Thyroid gland (tissue), 4 donors: Measurements from ENCODE around the gene PTEN. TPM values are rescaled to one million over a fixed set of nuclear protein-coding genes. Genes with fewer than 3 reads are reported as not detected.

Experiments used
- DNase-seq, 2 donors: peaks; one replicate each; pipeline ENCODE4 v3.0.0-alpha.2; 2019
- H3K27ac ChIP-seq, 3 donors: fragments of 200-600 bp; sonication (generic); 1 replicate in 2 of 3; 2 replicates in 1 of 3; pipeline ENCODE4 v1.5.1; 2016 to 2019; ENCODE audit warnings: mild to moderate bottlenecking in 1 of 3, moderate library complexity in 1 of 3
- H3K27me3 ChIP-seq: fragments of 200-600 bp; sonication (generic); one replicate; pipeline ENCODE4 v1.5.1; 2019
- H3K36me3 ChIP-seq, 2 donors: fragments of 200-600 bp; sonication (generic); one replicate each; pipeline ENCODE4 v1.5.1; 2016 to 2019
- H3K4me1 ChIP-seq, 2 donors: fragments of 200-600 bp; sonication (generic); one replicate each; pipeline ENCODE4 v1.5.1; 2017 to 2019
- H3K4me3 ChIP-seq, 3 donors: fragments of 200-600 bp; sonication (generic); replicated peaks in 1 of 3; 1 replicate in 2 of 3; 2 replicates in 1 of 3; pipeline ENCODE4 v1.5.1; 2016; ENCODE audit warnings: mild to moderate bottlenecking in 1 of 3
- H3K9me3 ChIP-seq: fragments of 200-600 bp; sonication (generic); one replicate; pipeline ENCODE4 v1.5.1; 2017
- CTCF ChIP-seq, 6 experiments: fragments of 200-600 bp in 3 of 6; fragments of 450-650 bp in 3 of 6; sonication (generic) in 3 of 6; IDR thresholded peaks; one replicate each; pipeline ENCODE4 v1.5.1; 2016 to 2019; ENCODE audit warnings: antibody characterized with exemption in 6 of 6, mild to moderate bottlenecking in 2 of 6, inconsistent platforms in 1 of 6, moderate library complexity in 1 of 6
- POLR2A ChIP-seq, 2 donors: fragments of 450-650 bp; IDR thresholded peaks; one replicate each; pipeline ENCODE4 v1.6.1; 2017; ENCODE audit warnings: antibody characterized with exemption in 2 of 2, mild to moderate bottlenecking in 2 of 2, moderate library complexity in 1 of 2
- WGBS, 2 donors: methylation state at CpG; one replicate each; pipeline ENCODE4 v1.1.5; 2017; 5-methylcytosine and 5-hydroxymethylcytosine counted together
- intact Hi-C: fragments of 100-400 bp; cut with DNase I; formaldehyde crosslinking; loops from one replicate; pipeline ENCODE4 v1.15.1; 2023
- total RNA-seq, 4 donors: library from RNA; depleted of rRNA; stranded (reverse); fragments of >200 nt; gene quantifications; one replicate each; pipeline ENCODE4 v1.2.3, GENCODE V29; 2016

The PTEN gene
- total RNA-seq, 4 donors from 2014 or later, result 112 to 183 (median 150) TPM

GRCh38 chr10:87978166-87978565 is 114.7 kb downstream of the PTEN start:
- no peaks in the 10 kb centered on the region for H3K27me3 ChIP-seq
- H3K4me1 ChIP-seq, result peaks cover 0 to 6% of the 10 kb centered on the region in 2 donors
- intact Hi-C loops, result no loop called here
- no peak overlapping the region for H3K27ac ChIP-seq
- H3K36me3 ChIP-seq, result no peaks in the 10 kb centered on the region
- DNase-seq, result no peak
- TF ChIP-seq CTCF (IDR thresholded peaks at IDR 0.05) (no peak), POLR2A (IDR thresholded peaks at IDR 0.05) (no peak)
- WGBS, 2 donors, result 91 to 92% methylated on average over 2 of the region's 2 CpGs
- H3K4me3 ChIP-seq, result no peak overlapping the region
- H3K9me3 ChIP-seq, result no peaks in the 10 kb centered on the region

GRCh38 chr10:87979847-87980246 is 116.4 kb downstream of the PTEN start:
- intact Hi-C loops, result no loop called here
- no peak for DNase-seq
- Histone ChIP-seq H3K4me1 (peaks cover 0 to 6% of the 10 kb centered on the region in 2 donors), H3K36me3 (no peaks in the 10 kb centered on the region), H3K27ac (no peak overlapping the region), H3K4me3 (no peak overlapping the region), H3K9me3 (no peaks in the 10 kb centered on the region), H3K27me3 (no peaks in the 10 kb centered on the region)
- TF ChIP-seq CTCF (IDR thresholded peaks at IDR 0.05), result no peak
- no peak for TF ChIP-seq POLR2A (IDR thresholded peaks at IDR 0.05)
- WGBS, 2 donors, result 97% methylated on average over 2 of the region's 2 CpGs

GRCh38 chr10:87983716-87984115 is 120.3 kb downstream of the PTEN start:
- H3K36me3 ChIP-seq, result no peaks in the 10 kb centered on the region
- TF ChIP-seq CTCF (IDR thresholded peaks at IDR 0.05) (no peak), POLR2A (IDR thresholded peaks at IDR 0.05) (no peak)
- no peaks in the 10 kb centered on the region for H3K4me1 ChIP-seq
- 95 to 97% methylated on average over 2 of the region's 2 CpGs for WGBS, 2 donors
- H3K4me3 ChIP-seq, result no peak overlapping the region
- intact Hi-C loops, result no loop called here
- DNase-seq, result no peak
- H3K9me3 ChIP-seq, result no peaks in the 10 kb centered on the region
- H3K27ac ChIP-seq, result no peak overlapping the region
- no peaks in the 10 kb centered on the region for H3K27me3 ChIP-seq

DNA sequence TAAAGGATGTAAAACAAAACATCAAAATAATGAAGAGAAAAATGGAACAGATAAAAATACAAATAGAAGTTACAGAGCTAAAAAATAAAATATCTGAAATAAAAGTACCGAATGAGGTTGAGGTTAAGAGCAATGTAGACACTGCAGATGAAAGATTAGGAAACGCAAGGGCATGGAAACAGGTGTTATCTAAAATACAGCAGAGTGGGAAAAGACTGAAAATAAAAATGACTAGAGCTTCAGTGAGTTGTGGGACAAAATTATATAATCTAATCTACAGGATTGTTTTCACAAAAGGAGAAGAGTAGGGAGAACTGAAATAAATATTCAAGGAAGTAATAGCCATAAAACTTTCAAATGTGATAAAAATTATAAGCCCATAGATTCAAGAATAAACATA is 123.8 kb downstream of the PTEN start:
- Histone ChIP-seq H3K4me1 (no peaks in the 10 kb centered on the region), H3K36me3 (no peaks in the 10 kb centered on the region), H3K27me3 (no peaks in the 10 kb centered on the region), H3K27ac (no peak overlapping the region), H3K9me3 (no peaks in the 10 kb centered on the region), H3K4me3 (no peak overlapping the region)
- 91 to 92% methylated on average over 2 of the region's 2 CpGs for WGBS, 2 donors
- no peak for DNase-seq
- TF ChIP-seq CTCF (IDR thresholded peaks at IDR 0.05) (no peak), POLR2A (IDR thresholded peaks at IDR 0.05) (no peak)
- intact Hi-C loops, result no loop called here

DNA sequence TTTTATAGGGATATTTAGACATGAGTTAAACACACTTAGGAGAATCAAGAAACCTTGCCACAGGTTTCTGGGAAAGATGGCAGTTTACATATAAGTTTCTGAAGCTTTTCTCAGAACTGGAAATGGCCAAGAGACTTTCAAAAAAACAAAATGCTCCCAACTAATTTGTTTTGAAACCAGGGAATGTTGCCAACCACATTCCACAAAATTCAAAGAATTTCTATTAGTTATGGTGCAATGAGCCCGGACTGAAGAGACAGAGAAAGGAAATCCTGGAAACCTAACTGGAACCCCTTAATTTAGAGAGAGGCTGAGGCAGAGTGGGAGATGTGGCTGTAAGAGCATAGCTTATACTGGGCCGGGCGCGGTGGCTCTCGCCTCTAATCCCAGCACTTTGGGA is 128.5 kb downstream of the PTEN start:
- no peaks in the 10 kb centered on the region for H3K36me3 ChIP-seq
- no peak overlapping the region for H3K4me3 ChIP-seq
- no peak overlapping the region for H3K27ac ChIP-seq
- TF ChIP-seq CTCF (IDR thresholded peaks at IDR 0.05), result no peak
- no peak for TF ChIP-seq POLR2A (IDR thresholded peaks at IDR 0.05)
- no peaks in the 10 kb centered on the region for H3K9me3 ChIP-seq
- intact Hi-C loops, result no loop called here
- H3K27me3 ChIP-seq, result no peaks in the 10 kb centered on the region
- H3K4me1 ChIP-seq, result no peaks in the 10 kb centered on the region
- 87 to 91% methylated on average over 5 of the region's 5 CpGs for whole genome bisulfite sequencing, 2 donors
- no peak for DNase-seq
